Endothelial cell of umbilical vein (primary cell): Measurements from ENCODE around the gene SLC7A8. TPM values are rescaled to one million over a fixed set of nuclear protein-coding genes. Genes with fewer than 3 reads are reported as not detected.
A peak's percentile ranks its signal among the peaks of the same experiment; 100 is the strongest.

Experiments used
- BruUV-seq: library from RNA; stranded (reverse); fragments of 400-500 nt; replicated peaks from 2 replicates; lab custom pipeline; 2021; lab: Mats Ljungman, UMichigan
- CTCF ChIA-PET: fragments of 300-600, 350-600 bp; sonication (Branson Sonifier 250); formaldehyde crosslinking; loops from one replicate; lab custom pipeline; 2021; ENCODE audit warnings: antibody characterized with exemption, inconsistent platforms; lab: Charles Lee
- POLR2A ChIA-PET: fragments of 300-600, 350-600 bp; sonication (Branson Sonifier 250); formaldehyde crosslinking; loops from one replicate; lab custom pipeline; 2021; ENCODE audit warnings: antibody characterized with exemption, inconsistent platforms; lab: Charles Lee
- DNase-seq: peaks from one replicate; pipeline ENCODE4 v3.0.0-alpha.2; 2011; ENCODE audit warnings: low read depth, low spot score
- FAIRE-seq: peaks from 2 replicates; lab custom pipeline; 2011; peaks lifted over from hg19 to GRCh38; lab: Jason Lieb, UNC
- H2AFZ ChIP-seq: 2 replicates; pipeline ENCODE4 v1.6.0; 2012; ENCODE audit warnings: low read depth, low read length, control low read depth, inconsistent platforms
- H3K27ac ChIP-seq: 2 replicates; pipeline ENCODE4 v1.5.1; 2011; ENCODE audit warnings: low read depth, mild to moderate bottlenecking, control low read depth, low read length, moderate library complexity; ENCODE audit not compliant: insufficient read depth
- H3K27me3 ChIP-seq, 2 experiments: 2 replicates each; pipeline versions ENCODE4 v1.6.0 to v1.6.1; 2011; ENCODE audit warnings: low read length in 2 of 2, mixed read lengths in 1 of 2; ENCODE audit not compliant: control insufficient read depth in 2 of 2, insufficient read depth in 2 of 2
- H3K36me3 ChIP-seq, 2 experiments: 2 replicates in 1 of 2; 3 replicates in 1 of 2; pipeline ENCODE4 v1.5.1; 2011; ENCODE audit warnings: low read length in 2 of 2, mild to moderate bottlenecking in 1 of 2, moderate library complexity in 1 of 2; ENCODE audit not compliant: control insufficient read depth in 2 of 2, insufficient read depth in 2 of 2; ENCODE audit errors: extremely low read depth in 1 of 2
- H3K4me1 ChIP-seq: 3 replicates; pipeline ENCODE4 v1.5.1; 2011; ENCODE audit warnings: mild to moderate bottlenecking, low read length; ENCODE audit not compliant: control insufficient read depth, insufficient read depth; ENCODE audit errors: extremely low read depth
- H3K4me2 ChIP-seq: 2 replicates; pipeline ENCODE4 v1.6.1; 2011; ENCODE audit warnings: low read length, control low read depth, mixed read lengths; ENCODE audit not compliant: insufficient read depth
- H3K4me3 ChIP-seq, 3 experiments: fragments of 200-600 bp in 1 of 3; sonication (generic), shearing (Covaris generic) in 1 of 3; replicated peaks in 1 of 3; 2 replicates each; pipeline ENCODE4 v1.5.1; 2011 to 2016; ENCODE audit warnings: control low read depth in 3 of 3, low read length in 3 of 3, mild to moderate bottlenecking in 2 of 3, inconsistent platforms in 1 of 3, low read depth in 1 of 3, moderate library complexity in 1 of 3; ENCODE audit not compliant: insufficient read depth in 1 of 3
- H3K79me2 ChIP-seq: 2 replicates; pipeline ENCODE4 v1.6.0; 2012; ENCODE audit warnings: low read length, inconsistent platforms; ENCODE audit not compliant: control insufficient read depth, insufficient read depth
- H3K9ac ChIP-seq: replicated peaks from 2 replicates; pipeline ENCODE3; 2011; ENCODE audit warnings: low read length, control low read depth; ENCODE audit not compliant: insufficient read depth; ENCODE audit errors: extremely low read depth
- H3K9me1 ChIP-seq: replicated peaks from 3 replicates; pipeline ENCODE4 v1.6.0; 2011; ENCODE audit warnings: mild to moderate bottlenecking, low read length; ENCODE audit not compliant: control insufficient read depth, insufficient read depth; ENCODE audit errors: extremely low read depth
- H3K9me3 ChIP-seq: replicated peaks from 2 replicates; pipeline ENCODE4 v1.5.1; 2012; ENCODE audit warnings: low read length, inconsistent platforms; ENCODE audit not compliant: control insufficient read depth, insufficient read depth
- H4K20me1 ChIP-seq: replicated peaks from 2 replicates; pipeline ENCODE3; 2011; ENCODE audit warnings: mild to moderate bottlenecking, low read length; ENCODE audit not compliant: control insufficient read depth, insufficient read depth; ENCODE audit errors: extremely low read depth
- EZH2 ChIP-seq: IDR thresholded peaks from 2 replicates; pipeline ENCODE4 v1.6.1; 2012; ENCODE audit warnings: borderline replicate concordance, low read depth, mild to moderate bottlenecking, moderate library complexity, low read length, inconsistent platforms; ENCODE audit not compliant: severe bottlenecking
- FOS ChIP-seq: IDR thresholded peaks from 2 replicates; pipeline ENCODE4 v1.6.1; 2011; ENCODE audit warnings: mild to moderate bottlenecking, low read length, moderate library complexity, borderline replicate concordance; ENCODE audit not compliant: insufficient read depth
- GATA2 ChIP-seq: IDR thresholded peaks from 2 replicates; pipeline ENCODE4 v1.7.0; 2011; ENCODE audit warnings: low read depth, mild to moderate bottlenecking, moderate library complexity, mixed read lengths, low read length; ENCODE audit not compliant: insufficient read length, insufficient read depth
- JUN ChIP-seq: IDR thresholded peaks from 2 replicates; pipeline ENCODE4 v1.6.1; 2011; ENCODE audit warnings: borderline replicate concordance, low read depth; ENCODE audit not compliant: insufficient read length, insufficient read depth
- MYC ChIP-seq: IDR thresholded peaks from one replicate; pipeline ENCODE4 v1.6.1; 2011; ENCODE audit warnings: mild to moderate bottlenecking, low read depth, low read length
- POLR2A ChIP-seq: IDR thresholded peaks from 2 replicates; pipeline ENCODE4 v1.6.1; 2012; ENCODE audit warnings: low read depth, mild to moderate bottlenecking, control low read depth, low read length
- dilution Hi-C: fragments of 300-500 bp; cut with MboI; formaldehyde crosslinking; loops from one replicate; pipeline ENCODE4 v1.15.0; 2019; ENCODE audit warnings: low sequenced_read_pairs; ENCODE audit not compliant: extremely low pct_ligation_motif_present
- intact Hi-C: fragments of 100-400 bp; cut with micrococcal nuclease; formaldehyde crosslinking; loops from one replicate; pipeline ENCODE4 v1.10.0; 2022
- polyA plus RNA-seq, 4 experiments: library from polyadenylated mRNA; depleted of rRNA in 3 of 4; stranded (reverse) in 3 of 4; unstranded in 1 of 4; fragments of >200 nt; gene quantifications; 2 replicates each; pipeline versions ENCODE4 v1.2.1 to v1.2.3, GENCODE V29; 2011 to 2012; ENCODE audit warnings: missing spikeins in 1 of 4
- total RNA-seq: library from RNA; stranded (reverse); gene quantifications from 2 replicates; pipeline ENCODE4 v1.2.3, GENCODE V29; 2021
- TF ChIP-seq, protein P1 (sequence below), 2 donors: IDR thresholded peaks; 1 replicate in 1 of 2; 2 replicates in 1 of 2; pipeline ENCODE4 v1.5.1; 2011; ENCODE audit warnings: low read length in 2 of 2, mild to moderate bottlenecking in 2 of 2, moderate library complexity in 2 of 2, control low read depth in 1 of 2, inconsistent platforms in 1 of 2, low read depth in 1 of 2; ENCODE audit not compliant: insufficient read depth in 1 of 2; ENCODE audit errors: extremely low read depth in 1 of 2

SLC7A8 gene
- total and polyA plus RNA-seq, 2 donors (not counting 3 experiments of a cell fraction or from before 2014, with no cell fraction given), result 0.76 to 1.1 TPM

DNA sequence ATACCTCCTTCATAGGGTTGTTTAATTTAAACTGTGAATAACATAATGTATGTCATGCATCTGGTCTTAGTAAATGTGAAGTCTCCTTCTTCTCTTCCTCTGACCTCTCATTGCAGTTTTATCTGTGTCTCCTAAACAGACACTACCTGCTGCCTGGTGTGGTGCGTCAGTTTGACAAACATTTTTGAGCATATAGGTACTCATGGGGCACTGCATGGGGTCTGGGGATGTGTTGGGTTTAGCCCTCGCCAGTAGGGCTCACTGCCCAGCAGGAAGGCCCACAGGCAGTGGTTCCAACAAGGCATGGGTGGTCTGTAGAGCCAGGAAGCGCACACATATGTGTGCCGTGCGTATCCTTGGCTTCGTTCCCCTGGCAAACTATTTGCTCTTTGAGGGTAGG lies 61.4 kb downstream of the SLC7A8 start:
- no peak overlapping the region for H3K4me2 ChIP-seq
- no peaks in the 10 kb centered on the region for H3K9me1 ChIP-seq
- no peak overlapping the region for H3K4me3 ChIP-seq
- dilution Hi-C loops, result no loop called here
- H3K27me3 ChIP-seq, result no peaks in the 10 kb centered on the region
- FAIRE-seq (no peak), DNase-seq (no peak)
- H3K36me3 ChIP-seq, result no peaks in the 10 kb centered on the region
- CTCF ChIA-PET, result interaction anchor here (0.8 to 14.5 kb wide), 18 partner anchors 8 to 259 kb away, joined by 3 to 1289 read pairs (median 34); partner anchors contain the start of genes ACIN1, C14orf119, PPP1R3E and SLC7A8
- H4K20me1 ChIP-seq, result no peaks in the 10 kb centered on the region
- peaks cover 21% of the 10 kb centered on the region for H3K4me1 ChIP-seq
- TF ChIP-seq JUN (no peak), EZH2 (no peak), FOS (no peak), GATA2 (no peak), POLR2A (no peak), MYC (no peak)
- TF ChIP-seq, protein P1, sequence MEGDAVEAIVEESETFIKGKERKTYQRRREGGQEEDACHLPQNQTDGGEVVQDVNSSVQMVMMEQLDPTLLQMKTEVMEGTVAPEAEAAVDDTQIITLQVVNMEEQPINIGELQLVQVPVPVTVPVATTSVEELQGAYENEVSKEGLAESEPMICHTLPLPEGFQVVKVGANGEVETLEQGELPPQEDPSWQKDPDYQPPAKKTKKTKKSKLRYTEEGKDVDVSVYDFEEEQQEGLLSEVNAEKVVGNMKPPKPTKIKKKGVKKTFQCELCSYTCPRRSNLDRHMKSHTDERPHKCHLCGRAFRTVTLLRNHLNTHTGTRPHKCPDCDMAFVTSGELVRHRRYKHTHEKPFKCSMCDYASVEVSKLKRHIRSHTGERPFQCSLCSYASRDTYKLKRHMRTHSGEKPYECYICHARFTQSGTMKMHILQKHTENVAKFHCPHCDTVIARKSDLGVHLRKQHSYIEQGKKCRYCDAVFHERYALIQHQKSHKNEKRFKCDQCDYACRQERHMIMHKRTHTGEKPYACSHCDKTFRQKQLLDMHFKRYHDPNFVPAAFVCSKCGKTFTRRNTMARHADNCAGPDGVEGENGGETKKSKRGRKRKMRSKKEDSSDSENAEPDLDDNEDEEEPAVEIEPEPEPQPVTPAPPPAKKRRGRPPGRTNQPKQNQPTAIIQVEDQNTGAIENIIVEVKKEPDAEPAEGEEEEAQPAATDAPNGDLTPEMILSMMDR (IDR thresholded peaks at IDR 0.05; ENCODE audit: extremely low read depth in 1 of 2, insufficient read depth in 1 of 2, low read depth in 1 of 2, low read length in 2 of 2), result no peak
- no peak overlapping the region for H3K9ac ChIP-seq
- peak overlapping the region; percentile 81 for H3K27ac ChIP-seq
- H3K79me2 ChIP-seq, result no peaks in the 10 kb centered on the region
- intact Hi-C loops, result no loop called here
- H2AFZ ChIP-seq, result no peak overlapping the region
- POLR2A ChIA-PET, result interaction anchor here (0.5 to 1.9 kb wide), 3 partner anchors 27 to 62 kb away, joined by 8 to 11 read pairs (median 11); partner anchors contain the start of genes ACIN1, C14orf119 and SLC7A8
- no peaks in the 10 kb centered on the region for H3K9me3 ChIP-seq
- no TSS peak for BruUV-seq
